ENCODE data around the gene SOAT2. TPM values are rescaled to one million over a fixed set of nuclear protein-coding genes. Genes with fewer than 3 reads are reported as not detected.
A peak's percentile ranks its signal among the peaks of the same experiment; 100 is the strongest.

The SOAT2 gene
- total RNA-seq, 6 experiments from 2014 or later = 0.12 to 0.34 (median 0.18) TPM

GRCh38 chr12:53063708-53064612 lies 39.3 kb upstream of the SOAT2 start:
- Mint-ChIP-seq H3K4me1 (ENCODE audit: low read depth) (peaks cover 61% of the 10 kb centered on the region), H3K4me3 (no peak overlapping the region), H3K27me3 (ENCODE audit: insufficient read depth) (peaks cover 35% of the 10 kb centered on the region), H3K27ac (peak overlapping the region; percentile 74), H3K36me3 (ENCODE audit: low read depth) (no peaks in the 10 kb centered on the region; the same call in 1 of the 2 replicates), H3K9me3 (no peaks in the 10 kb centered on the region)
- no peak for DNase-seq
- TF ChIP-seq CTCF (IDR thresholded peaks at IDR 0.05) = peak; percentile 31; the same call in 1 of the 2 replicates

- DNase-seq = no peak
- H3K9me3 Mint-ChIP-seq = no peaks in the 10 kb centered on the region
- no peak overlapping the region for H3K4me3 Mint-ChIP-seq
- peaks cover 64% of the 10 kb centered on the region for H3K4me1 Mint-ChIP-seq (ENCODE audit: low read depth)
- no peak for TF ChIP-seq CTCF (IDR thresholded peaks at IDR 0.05)
- H3K27me3 Mint-ChIP-seq (ENCODE audit: insufficient read depth) = peaks cover 34% of the 10 kb centered on the region
- H3K27ac Mint-ChIP-seq = peak overlapping the region; percentile 74
- H3K36me3 Mint-ChIP-seq (ENCODE audit: low read depth) = no peaks in the 10 kb centered on the region; the same call in 1 of the 2 replicates
These were observed 38.5 kb upstream of the SOAT2 start for GRCh38 chr12:53064613-53065436.

- H3K9me3 Mint-ChIP-seq = no peaks in the 10 kb centered on the region
- H3K27ac Mint-ChIP-seq = peak overlapping the region; percentile 95
- H3K27me3 Mint-ChIP-seq (ENCODE audit: insufficient read depth) = peaks cover 29% of the 10 kb centered on the region
- no peak for DNase-seq
- H3K4me1 Mint-ChIP-seq (ENCODE audit: low read depth) = peaks cover 70% of the 10 kb centered on the region
- H3K36me3 Mint-ChIP-seq (ENCODE audit: low read depth) = peaks cover 1% of the 10 kb centered on the region; the same call in 1 of the 2 replicates
- H3K4me3 Mint-ChIP-seq = no peak overlapping the region
- no peak for TF ChIP-seq CTCF (IDR thresholded peaks at IDR 0.05)
These were observed 37.8 kb upstream of the SOAT2 start for GRCh38 chr12:53065470-53065869.

- H3K27me3 Mint-ChIP-seq (ENCODE audit: insufficient read depth) = peaks cover 24% of the 10 kb centered on the region
- H3K27ac Mint-ChIP-seq = peak overlapping the region; percentile 95
- H3K9me3 Mint-ChIP-seq = no peaks in the 10 kb centered on the region
- H3K36me3 Mint-ChIP-seq (ENCODE audit: low read depth) = peaks cover 7% of the 10 kb centered on the region; the same call in 1 of the 2 replicates
- peak; percentile 99 for TF ChIP-seq CTCF (IDR thresholded peaks at IDR 0.05)
- H3K4me1 Mint-ChIP-seq (ENCODE audit: low read depth) = peaks cover 77% of the 10 kb centered on the region
- DNase-seq = peak; percentile 71
- peak overlapping the region; percentile 67 for H3K4me3 Mint-ChIP-seq
These were observed 37.0 kb upstream of the SOAT2 start for GRCh38 chr12:53065975-53066931.

Data from HFFc6 (cell line).